BE2C (cell line): Measurements from ENCODE around the gene CD6.
"Not testable (repeated sequence)": the region's sequence is repeated elsewhere in the genome, so short reads cannot be mapped to it uniquely, and the experiment has no call there.

ENCODE experiments used
- DNase-seq: peaks from one replicate; pipeline ENCODE4 v3.0.0-alpha.2; 2020
- H3K27me3 ChIP-seq: fragments of 250-450 bp; sonication (Bioruptor Pico); 2 replicates; pipeline ENCODE4 v1.5.1; 2020; ENCODE audit warnings: mild to moderate bottlenecking
- H3K36me3 ChIP-seq: fragments of 250-450 bp; sonication (Bioruptor Pico); 2 replicates; pipeline ENCODE4 v1.5.1; 2020; ENCODE audit warnings: mild to moderate bottlenecking
- H3K4me1 ChIP-seq: fragments of 250-450 bp; sonication (Bioruptor Pico); 2 replicates; pipeline ENCODE4 v1.5.1; 2020
- H3K4me3 ChIP-seq: 2 replicates; pipeline ENCODE4 v1.5.1; 2011; ENCODE audit warnings: low read depth, low read length
- H3K9me3 ChIP-seq: fragments of 250-450 bp; sonication (Bioruptor Pico); 2 replicates; pipeline ENCODE4 v1.5.1; 2020
- TF ChIP-seq, protein P1 (sequence below): IDR thresholded peaks from 2 replicates; pipeline ENCODE4 v1.5.1; 2012; ENCODE audit warnings: mild to moderate bottlenecking, low read depth, low read length

The CD6 gene

DNA sequence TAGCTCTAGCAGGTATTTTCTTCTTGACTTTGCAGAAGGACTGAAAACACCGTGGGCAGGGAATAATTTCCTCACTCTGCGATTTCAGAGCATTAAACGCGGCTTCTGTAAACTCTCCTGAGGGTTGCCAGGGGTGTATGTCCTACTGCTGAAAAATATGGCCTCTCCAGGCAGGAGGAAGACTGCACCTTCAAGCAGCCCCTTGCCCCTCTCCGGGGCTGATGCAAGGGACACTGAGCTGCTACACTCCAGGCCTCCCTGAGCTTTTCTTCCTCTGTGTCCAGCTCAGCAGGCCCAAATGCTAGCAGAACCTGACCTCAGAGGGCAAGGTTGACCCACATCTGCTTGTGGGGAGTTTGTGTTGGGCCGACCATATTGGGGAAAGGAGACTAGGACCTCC lies 2.2 kb downstream of the CD6 start:
- TF ChIP-seq, protein P1, sequence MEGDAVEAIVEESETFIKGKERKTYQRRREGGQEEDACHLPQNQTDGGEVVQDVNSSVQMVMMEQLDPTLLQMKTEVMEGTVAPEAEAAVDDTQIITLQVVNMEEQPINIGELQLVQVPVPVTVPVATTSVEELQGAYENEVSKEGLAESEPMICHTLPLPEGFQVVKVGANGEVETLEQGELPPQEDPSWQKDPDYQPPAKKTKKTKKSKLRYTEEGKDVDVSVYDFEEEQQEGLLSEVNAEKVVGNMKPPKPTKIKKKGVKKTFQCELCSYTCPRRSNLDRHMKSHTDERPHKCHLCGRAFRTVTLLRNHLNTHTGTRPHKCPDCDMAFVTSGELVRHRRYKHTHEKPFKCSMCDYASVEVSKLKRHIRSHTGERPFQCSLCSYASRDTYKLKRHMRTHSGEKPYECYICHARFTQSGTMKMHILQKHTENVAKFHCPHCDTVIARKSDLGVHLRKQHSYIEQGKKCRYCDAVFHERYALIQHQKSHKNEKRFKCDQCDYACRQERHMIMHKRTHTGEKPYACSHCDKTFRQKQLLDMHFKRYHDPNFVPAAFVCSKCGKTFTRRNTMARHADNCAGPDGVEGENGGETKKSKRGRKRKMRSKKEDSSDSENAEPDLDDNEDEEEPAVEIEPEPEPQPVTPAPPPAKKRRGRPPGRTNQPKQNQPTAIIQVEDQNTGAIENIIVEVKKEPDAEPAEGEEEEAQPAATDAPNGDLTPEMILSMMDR: no peak
- Histone ChIP-seq H3K4me3 (no peak overlapping the region), H3K36me3 (no peaks in the 10 kb centered on the region), H3K4me1 (no peaks in the 10 kb centered on the region), H3K27me3 (no peaks in the 10 kb centered on the region), H3K9me3 (no peaks in the 10 kb centered on the region)
- no peak for DNase-seq

DNA sequence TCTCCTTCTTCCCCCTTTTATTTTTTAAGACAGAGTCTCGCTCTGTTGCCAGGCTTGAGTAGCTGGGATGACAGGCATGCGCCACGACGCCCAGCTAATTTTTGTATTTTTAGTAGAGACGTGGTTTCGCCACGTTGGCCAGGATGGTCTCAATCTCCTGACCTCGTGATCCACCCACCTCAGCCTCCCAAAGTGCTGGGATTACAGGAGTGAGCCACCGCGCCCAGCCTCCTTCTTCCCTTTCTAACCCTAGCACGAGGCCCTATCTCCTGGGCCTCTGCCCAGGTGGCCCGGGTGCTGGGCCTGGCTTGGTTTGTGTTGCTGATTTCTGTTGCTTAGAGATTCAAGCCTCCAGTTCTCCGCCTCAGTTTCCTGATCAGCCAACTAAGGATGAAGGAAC lies 2.8 kb downstream of the CD6 start:
- H3K36me3 ChIP-seq, DNase-seq, H3K4me3 ChIP-seq, H3K27me3 ChIP-seq, H3K4me1 ChIP-seq, H3K9me3 ChIP-seq: not testable (repeated sequence)

DNA sequence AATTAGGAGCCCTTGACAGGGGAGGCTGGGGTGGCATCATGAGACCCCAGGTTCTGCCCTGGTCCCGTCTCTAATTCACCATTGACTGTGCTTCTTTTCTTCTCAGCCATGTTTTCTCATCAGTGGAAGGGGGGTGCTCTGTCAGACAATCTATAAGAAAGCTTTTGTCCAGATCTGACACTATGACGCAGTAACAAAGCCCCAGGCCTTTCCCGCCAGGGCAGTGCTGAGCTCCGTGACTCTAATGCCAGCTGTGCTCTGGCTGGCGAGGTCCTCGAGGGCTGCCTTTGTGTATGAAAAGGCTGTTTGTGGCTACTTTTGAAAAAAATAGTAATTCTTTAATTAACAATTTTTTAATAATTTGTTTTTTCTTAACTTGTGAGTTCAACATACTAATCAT lies 3.2 kb downstream of the CD6 start:
- H3K9me3 ChIP-seq: no peaks in the 10 kb centered on the region
- H3K36me3 ChIP-seq: no peaks in the 10 kb centered on the region
- H3K27me3 ChIP-seq: no peaks in the 10 kb centered on the region
- no peaks in the 10 kb centered on the region for H3K4me1 ChIP-seq
- TF ChIP-seq, protein P1: no peak
- DNase-seq: no peak
- no peak overlapping the region for H3K4me3 ChIP-seq

DNA sequence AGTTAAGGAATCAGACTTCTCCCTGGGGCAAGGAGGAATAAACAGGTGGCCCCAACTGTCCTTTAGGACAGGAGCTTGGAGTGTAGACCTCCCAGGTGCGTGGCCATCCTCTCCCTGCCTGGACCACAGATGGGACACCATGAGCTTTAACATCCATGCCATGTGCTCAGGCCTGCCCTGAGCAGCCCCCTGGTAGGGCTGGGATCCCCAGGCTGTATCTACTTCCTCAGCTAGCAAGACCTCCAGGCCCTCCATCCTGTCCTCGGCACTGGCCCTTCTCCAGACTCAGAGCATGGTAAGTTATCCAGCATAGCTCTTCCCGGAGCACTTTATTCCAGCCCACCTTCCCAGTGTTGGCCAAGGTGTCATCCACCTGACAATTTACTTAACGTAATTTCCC lies 5.7 kb downstream of the CD6 start:
- no peak for DNase-seq
- H3K36me3 ChIP-seq: no peaks in the 10 kb centered on the region
- TF ChIP-seq, protein P1: no peak
- H3K4me3 ChIP-seq: no peak overlapping the region
- no peaks in the 10 kb centered on the region for H3K9me3 ChIP-seq
- no peaks in the 10 kb centered on the region for H3K4me1 ChIP-seq
- no peaks in the 10 kb centered on the region for H3K27me3 ChIP-seq

DNA sequence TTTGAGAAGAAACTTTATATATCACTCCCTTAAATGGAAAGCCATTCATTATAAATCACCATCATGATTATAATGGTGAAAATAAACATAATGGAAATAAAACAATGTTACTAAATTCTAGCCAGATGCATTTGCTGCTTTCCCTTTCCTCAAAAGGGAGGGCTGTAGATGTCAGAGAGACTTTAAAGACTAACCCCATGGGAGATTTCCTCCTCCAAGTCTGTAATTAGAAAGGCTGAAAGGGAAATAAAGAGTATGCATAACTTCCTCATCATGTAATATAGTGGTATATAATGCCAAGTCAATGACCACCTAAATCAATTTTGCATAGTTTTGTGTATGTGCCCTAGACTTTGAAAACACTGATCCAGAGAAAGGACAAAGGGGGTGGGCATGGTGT lies 6.4 kb downstream of the CD6 start:
- TF ChIP-seq, protein P1: no peak
- no peaks in the 10 kb centered on the region for H3K4me1 ChIP-seq
- H3K9me3 ChIP-seq: no peaks in the 10 kb centered on the region
- H3K27me3 ChIP-seq: no peaks in the 10 kb centered on the region
- DNase-seq: no peak
- H3K4me3 ChIP-seq: no peak overlapping the region
- H3K36me3 ChIP-seq: no peaks in the 10 kb centered on the region

DNA sequence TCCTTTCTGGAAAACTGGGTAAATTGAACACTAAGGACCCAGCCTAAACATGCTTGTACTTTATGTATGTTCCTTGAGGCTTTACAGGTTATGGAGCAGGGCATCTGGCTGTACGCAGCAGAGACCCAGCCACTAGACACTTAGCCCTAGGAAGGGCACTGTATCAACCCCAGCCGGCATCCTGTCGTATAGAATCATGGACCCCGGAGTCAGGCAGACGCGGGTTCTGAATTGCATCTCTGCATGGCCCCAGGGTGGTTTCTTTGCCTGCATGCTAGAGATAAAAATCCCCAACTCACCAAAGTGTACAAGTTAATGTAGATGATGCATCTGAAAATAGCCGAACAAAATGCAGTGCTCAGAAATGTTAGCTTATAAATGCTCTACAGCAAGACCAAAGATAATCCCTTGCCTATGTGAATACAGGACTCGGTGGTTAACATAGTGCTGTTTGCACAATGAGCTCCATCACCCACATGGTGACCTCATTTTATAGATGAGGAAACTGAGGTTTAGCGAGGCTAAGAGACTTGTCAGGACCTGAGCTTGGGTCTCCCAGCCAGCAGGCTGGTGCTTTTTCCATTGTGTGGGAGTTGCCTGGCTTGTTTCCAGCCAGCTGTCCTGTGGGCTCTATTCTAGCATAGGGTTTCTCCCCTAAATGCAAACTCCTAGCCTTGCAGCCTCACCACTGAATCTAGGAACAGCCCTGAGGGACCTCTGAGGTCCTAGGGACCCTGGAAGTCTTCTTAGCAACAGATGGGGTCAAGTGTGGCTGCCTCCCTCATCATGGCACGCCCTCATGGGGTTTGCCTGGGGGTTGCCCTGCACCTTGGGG lies 7.3 kb downstream of the CD6 start:
- TF ChIP-seq, protein P1: no peak
- no peak for DNase-seq
- H3K4me1 ChIP-seq: no peaks in the 10 kb centered on the region
- H3K27me3 ChIP-seq: no peaks in the 10 kb centered on the region
- H3K9me3 ChIP-seq: no peaks in the 10 kb centered on the region
- no peaks in the 10 kb centered on the region for H3K36me3 ChIP-seq
- H3K4me3 ChIP-seq: no peak overlapping the region
